GM21390 (cell line): ENCODE data around the gene ZNF787.
A peak's percentile ranks its signal among the peaks of the same experiment; 100 is the strongest.

ENCODE experiments used
- ATAC-seq: cut with Tn5 transposase; IDR thresholded peaks from one replicate; pipeline ENCODE4 v1.9.1; 2021; ENCODE audit not compliant: unreplicated experiment

Gene ZNF787

GRCh38 chr19:56123266-56123891, 2.3 kb upstream of the ZNF787 start:
- ATAC-seq = no peak

- ATAC-seq = peak; percentile 28
Measured at GRCh38 chr19:56120371-56121179, 520 bp downstream of the ZNF787 start.

- no peak for ATAC-seq
Measured at GRCh38 chr19:56120002-56120370, 1.1 kb downstream of the ZNF787 start.

GRCh38 chr19:56119582-56119978, 1.5 kb downstream of the ZNF787 start:
- no peak for ATAC-seq

- ATAC-seq = no peak
Measured at GRCh38 chr19:56118666-56119581, 2.2 kb downstream of the ZNF787 start.

- ATAC-seq = no peak
Measured at GRCh38 chr19:56117889-56118288, 3.2 kb downstream of the ZNF787 start.

GRCh38 chr19:56117376-56117884, 3.7 kb downstream of the ZNF787 start:
- no peak for ATAC-seq

GRCh38 chr19:56116606-56117005, 4.5 kb downstream of the ZNF787 start:
- no peak for ATAC-seq

GRCh38 chr19:56115490-56115889, 5.6 kb downstream of the ZNF787 start:
- no peak for ATAC-seq

- ATAC-seq = no peak
Measured at GRCh38 chr19:56114778-56115110, 6.4 kb downstream of the ZNF787 start.

- no peak for ATAC-seq
Measured at GRCh38 chr19:56114051-56114777, 6.9 kb downstream of the ZNF787 start.

GRCh38 chr19:56113074-56113632, 7.9 kb downstream of the ZNF787 start:
- no peak for ATAC-seq

GRCh38 chr19:56112313-56112709, 8.8 kb downstream of the ZNF787 start:
- ATAC-seq = no peak

- ATAC-seq = peak; percentile 81
Measured at GRCh38 chr19:56111601-56112312, 9.3 kb downstream of the ZNF787 start.

- ATAC-seq = no peak
Measured at GRCh38 chr19:56110515-56111448, 10.3 kb downstream of the ZNF787 start.

- ATAC-seq = no peak
Measured at GRCh38 chr19:56109226-56109625, 11.9 kb downstream of the ZNF787 start.

- no peak for ATAC-seq
Measured at GRCh38 chr19:56108447-56109195, 12.5 kb downstream of the ZNF787 start.
